GM19397 (cell line): ENCODE results near the gene VGLL4.

Experiments
- ATAC-seq: cut with Tn5 transposase; IDR thresholded peaks from one replicate; pipeline ENCODE4 v1.9.1; 2021; ENCODE audit warnings: mild to moderate bottlenecking, moderate library complexity; ENCODE audit not compliant: unreplicated experiment

VGLL4 gene

DNA sequence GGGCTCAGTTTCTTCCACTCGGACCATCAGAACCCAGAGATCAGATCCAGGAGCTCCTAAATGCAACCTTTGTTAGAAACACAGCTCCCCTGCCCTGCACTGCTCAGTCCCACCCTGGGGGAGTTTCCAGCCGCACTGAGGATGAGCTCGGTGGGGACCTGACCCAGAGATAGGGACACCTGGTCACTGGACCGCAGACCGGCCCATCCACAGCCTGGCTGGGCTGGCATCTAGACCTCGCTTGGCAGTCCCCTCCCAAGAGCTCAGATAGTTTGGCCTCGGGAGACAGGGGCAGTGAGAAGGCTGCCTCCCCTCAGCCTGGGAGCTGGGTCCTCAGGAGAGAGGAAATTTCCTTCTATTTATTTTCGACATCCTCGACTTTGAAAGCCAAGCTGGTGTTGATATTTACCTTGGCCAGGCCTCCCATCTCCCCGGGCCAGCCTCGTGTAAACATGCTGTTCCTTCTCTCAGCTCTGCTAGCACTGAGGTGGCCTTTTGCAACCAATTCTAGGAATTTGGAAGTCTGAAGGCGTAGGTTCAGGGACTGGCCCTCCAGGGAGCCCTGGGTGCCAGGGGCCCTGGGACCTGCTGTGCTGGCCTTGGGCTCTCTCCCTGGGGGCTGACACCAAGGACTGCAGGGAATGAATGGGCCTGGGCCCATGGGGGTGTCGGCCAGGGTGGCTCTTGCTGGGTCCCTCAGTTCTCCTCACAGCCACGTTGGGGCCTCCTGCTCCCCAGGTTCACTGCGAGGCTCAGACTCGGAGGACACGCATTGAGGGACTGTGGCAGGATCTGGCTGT, 90.1 kb downstream of the VGLL4 start:
- no peak for ATAC-seq

DNA sequence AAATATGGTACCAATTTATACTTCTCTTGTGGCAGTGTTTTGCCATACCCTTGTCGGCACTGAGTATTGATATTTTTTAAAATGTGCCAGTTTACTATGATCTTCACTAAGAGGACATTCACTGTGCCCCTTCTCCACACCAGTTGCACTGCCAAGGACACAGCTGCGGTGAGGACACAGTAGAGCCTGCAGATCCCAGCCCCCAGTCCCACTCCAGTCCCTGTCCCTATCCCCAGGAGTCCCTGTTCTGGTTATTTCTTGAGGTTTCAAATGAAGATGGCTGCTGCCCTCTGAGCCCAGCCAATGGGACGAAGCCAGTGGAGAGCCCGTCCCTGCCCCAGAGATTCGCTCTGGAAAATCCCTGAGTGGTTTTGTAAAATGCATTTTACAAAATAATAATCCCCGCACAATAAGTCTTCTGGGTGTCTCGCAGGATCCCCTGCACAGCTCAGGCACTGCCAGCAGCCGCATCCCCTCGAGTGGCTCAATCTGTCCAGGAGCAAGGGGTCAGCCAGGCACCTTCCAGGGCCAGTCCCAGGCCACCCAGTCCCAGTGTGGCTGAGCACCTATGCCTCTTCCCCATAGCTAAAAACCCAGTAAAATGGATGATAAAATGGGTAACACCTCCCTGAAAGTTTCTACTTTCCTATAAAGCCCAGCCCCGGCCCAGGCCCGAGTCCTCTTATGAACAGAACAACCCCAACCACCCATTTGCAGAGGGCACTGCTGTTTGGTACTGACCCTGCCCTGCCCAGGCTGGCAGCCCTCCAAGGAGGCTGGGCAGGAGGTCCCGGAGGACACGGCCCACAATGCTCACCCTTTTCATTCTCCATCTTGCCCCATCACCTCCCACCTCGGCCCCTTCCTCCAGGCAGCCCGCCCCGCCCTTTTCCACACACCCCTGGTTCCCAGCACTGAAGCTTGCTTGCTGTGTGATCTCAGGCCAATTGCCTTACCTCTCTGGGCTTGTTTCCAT, 91.1 kb downstream of the VGLL4 start:
- no peak for ATAC-seq

DNA sequence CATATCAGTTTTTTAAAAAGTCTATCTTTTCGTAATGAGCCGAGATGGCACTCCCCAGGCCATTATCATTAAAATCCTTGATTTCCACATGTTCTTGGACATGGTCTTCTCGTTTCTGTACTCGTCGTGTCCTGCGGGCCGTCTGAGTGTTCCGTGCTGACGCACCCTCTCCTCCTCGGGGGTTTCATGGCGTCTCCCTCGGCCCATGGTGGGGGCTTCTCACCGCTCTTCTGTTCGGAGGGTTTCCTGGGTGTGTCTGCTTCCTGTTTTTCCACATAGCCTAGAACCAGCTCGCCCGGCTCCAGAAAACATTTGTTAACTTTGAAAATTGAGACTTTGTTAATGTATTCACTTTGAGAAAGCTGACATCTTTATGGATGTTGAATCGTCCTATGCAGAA, 92.7 kb downstream of the VGLL4 start:
- no peak for ATAC-seq

- no peak for ATAC-seq
Observed at GRCh38 chr3:11549580-11550140, 94.1 kb downstream of the VGLL4 start.

DNA sequence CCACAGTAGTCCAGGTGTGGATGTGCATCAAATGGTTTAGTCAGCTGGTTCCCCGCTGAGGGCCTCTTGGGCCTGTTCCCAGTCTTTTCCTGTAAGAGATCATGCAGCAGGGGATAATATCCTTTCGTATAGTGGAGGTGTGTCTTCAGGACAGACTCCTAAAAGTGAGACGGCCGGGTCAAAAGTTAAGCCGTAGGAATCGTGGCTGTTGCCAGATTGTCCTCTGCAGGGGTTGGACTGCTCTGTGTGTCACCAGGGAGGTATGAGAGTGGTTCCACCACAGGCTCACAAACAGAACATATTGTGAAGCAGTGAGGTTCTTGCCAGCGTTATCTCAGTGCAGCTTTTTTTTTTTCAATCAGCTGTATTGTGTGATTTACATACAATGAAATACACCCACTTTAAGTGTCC, 95.0 kb downstream of the VGLL4 start:
- ATAC-seq = no peak

- no peak for ATAC-seq
Observed at GRCh38 chr3:11547498-11547897, 96.2 kb downstream of the VGLL4 start.

DNA sequence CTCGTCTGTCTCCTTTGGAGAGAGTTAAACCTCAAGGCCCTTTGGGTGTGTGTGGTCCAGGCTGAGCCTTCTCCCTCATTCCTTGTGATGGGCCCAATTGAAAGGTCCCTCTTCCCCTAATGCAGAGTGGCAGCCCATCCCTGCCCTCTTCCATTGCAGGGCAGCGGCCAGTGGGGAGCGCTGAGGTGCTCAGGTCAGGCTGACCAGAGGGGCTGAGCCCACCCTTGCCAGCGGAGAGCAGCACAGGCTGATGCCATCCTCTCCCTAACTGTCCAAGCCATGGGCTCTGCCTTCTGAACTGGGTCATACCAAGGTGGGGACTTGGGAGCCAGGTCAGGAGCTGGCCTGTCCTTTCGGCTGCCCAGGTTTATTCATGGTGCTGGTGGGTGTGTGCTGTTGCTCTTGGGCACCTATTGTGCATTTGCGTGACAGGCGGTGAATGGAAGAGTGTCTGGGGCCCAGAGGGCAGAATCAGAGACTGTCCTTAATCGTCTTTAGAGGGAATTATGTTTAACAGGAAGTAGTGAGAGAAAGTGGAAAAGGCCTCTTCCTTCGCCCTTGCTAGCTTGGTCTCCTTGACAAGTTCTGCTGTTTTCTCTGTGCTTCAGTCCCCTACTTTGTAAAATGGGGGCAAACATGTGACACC, 96.9 kb downstream of the VGLL4 start:
- ATAC-seq = no peak

DNA sequence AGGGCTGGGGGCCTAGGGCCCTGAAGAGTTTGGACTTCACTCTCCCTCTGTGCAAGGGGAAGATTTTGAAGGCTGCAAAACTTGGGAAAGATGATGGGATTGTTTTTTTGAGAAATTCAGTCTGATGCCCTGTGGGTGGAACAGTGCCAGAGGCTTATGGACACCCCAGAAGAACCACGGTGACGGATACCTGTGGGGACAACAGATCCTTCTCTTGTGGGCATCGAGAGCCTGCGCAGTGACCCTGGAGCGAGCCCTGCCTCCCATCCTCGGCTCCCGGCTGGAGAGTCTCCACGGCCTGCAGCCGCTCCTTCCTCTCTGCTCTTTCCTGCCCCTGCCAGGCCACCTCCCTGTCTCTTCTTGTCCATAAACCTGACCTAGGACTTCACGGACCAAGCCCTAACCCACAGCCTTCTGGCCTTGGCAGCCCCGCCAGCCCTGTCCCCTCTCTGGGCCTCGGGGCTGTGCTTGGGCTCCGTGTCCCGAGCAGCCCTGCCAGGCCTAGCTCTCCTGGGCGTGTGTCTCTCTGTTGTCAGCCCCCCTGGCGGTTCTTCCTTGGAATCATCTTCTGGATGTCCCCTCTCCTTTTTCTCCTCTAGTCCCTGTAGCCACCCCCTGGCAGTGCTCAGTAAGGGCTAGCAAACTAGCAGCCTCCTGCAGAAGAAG, 98.4 kb downstream of the VGLL4 start:
- ATAC-seq = no peak

GRCh38 chr3:11544412-11545181, 99.1 kb downstream of the VGLL4 start:
- ATAC-seq = no peak

GRCh38 chr3:11543948-11544387, 99.7 kb downstream of the VGLL4 start:
- ATAC-seq = no peak

DNA sequence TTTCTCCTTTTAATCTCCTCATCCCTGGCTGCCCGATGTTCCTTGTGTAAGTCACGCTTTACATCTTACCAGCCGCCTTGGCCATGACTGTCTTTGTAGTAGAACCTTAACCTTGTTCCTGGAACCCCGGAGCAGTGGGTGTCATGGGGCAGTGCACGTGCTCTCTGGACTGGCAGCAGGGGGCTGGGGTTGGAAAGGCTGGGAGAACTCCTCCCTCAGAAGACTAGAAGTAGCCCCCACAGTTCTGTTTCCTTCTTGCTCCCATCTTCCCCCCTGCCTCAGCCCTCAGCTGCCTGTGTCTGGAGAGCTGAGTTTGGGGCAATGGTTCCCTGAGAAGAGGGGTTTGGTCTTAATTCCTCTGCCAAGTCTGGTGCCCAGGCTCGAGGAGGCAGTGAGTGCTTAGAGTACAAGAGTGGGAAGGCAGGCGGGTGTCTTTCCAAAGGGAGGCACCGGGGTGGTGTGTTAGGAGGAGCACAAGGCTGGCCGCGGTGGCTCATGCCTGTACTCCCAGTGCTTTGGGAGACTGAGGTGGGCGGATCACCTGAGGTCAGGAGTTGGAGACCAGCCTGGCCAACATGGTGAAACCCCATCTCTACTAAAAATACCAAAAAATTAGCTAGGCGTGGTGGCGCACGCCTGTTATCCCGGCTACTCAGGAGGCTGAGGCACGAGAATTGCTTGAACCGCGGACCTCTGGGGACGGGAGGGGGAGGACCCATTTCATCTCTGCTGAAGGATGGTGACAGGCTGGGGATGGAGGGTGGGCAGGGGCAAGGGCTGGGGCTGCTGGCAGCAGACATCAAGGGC, 100.4 kb downstream of the VGLL4 start:
- ATAC-seq = no peak

DNA sequence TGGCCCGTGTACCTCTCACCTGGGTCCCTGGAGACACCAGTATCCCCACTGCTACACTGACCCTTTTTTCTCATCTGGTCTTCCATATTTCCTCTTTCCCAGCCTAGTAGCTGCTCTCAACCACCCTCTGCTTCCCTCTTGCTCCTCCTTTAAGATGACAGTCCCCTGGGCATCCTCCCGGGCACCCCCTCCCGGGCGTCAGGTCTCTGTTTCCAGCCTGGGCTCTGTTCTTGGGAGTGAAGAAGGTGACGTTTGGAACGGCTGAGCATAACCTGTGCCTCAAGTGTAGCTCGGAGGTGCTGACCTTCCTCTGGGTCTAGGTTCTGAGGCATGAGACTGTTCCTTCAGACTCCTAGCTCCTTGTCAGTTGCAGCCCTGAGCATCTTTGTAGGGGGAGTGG, 101.2 kb downstream of the VGLL4 start:
- no peak for ATAC-seq

DNA sequence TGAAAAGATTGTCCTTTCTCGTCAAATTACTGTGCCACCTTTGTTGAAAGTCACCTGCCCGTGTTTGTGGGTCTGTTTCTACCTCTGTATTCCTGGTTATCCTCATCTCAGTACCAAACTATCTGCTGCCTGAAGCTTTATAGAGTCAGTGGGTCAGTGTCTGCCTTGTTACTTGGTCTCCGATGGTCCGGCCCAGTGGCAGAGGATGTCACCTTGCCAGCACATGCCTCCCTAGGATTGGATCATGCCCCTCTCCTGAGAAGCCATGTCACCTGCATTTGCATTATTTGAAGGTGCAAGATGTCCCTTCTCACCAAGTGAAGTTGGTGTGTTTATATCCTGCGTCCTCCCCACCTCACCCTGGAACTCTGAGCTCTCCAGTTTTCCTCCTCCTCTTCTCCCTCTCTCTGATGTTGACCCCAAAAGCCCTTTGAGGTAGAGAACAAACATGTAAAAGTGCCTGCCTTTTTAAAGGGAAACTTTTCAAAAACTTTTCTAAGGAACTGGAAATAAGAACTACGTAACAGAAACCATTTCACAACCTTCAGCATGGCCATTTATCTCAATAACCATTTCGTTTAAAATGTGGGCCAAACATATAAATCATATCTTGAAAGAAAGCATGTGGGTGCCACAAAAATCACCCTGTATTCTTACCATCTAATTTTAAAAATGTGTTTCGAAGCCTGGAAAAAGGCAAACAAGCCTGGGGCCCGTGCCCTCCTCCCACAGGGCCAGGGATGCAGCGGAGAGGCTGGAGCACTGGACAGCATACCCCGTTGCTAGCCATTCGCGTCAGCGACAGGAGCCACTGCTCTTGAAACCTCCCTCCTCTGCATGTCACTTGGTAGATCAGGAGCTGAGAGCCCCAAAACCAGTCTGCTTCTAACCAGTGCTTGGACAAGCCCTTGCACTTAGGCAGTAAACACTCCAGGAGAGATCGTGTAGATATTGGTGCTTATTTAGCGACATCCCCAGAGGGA, 102.1 kb downstream of the VGLL4 start:
- ATAC-seq = no peak

DNA sequence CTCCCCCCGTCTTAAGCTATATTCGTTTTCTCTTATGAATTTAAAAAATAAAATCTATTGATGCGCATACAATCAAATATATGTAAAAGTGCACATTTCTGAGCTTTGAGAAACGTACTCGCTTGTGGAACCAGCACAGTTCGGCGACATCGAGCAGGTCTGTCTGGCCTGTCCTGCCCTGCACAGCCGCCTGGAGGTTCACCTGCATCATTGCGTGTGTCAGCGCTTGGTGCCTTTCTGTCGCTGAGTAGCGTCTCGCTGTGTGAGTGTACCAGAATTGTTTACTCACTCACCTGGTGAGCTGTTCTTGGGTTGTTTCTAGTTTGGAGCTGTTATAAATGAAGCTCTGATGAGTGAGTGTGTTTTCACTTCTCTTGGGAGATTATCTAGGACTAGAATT, 104.0 kb downstream of the VGLL4 start:
- no peak for ATAC-seq

- no peak for ATAC-seq
Observed at GRCh38 chr3:11539218-11539617, 104.5 kb downstream of the VGLL4 start.

- no peak for ATAC-seq
Observed at GRCh38 chr3:11538581-11538980, 105.1 kb downstream of the VGLL4 start.

- ATAC-seq = no peak
Observed at GRCh38 chr3:11536936-11537612, 106.6 kb downstream of the VGLL4 start.
